Activated CD4-positive, alpha-beta T cell treated with anti-CD3 and anti-CD28 coated beads for 36 hours (primary cell): ENCODE measurements around the gene PPM1E. TPM values are rescaled to one million over a fixed set of nuclear protein-coding genes. Genes with fewer than 3 reads are reported as not detected.
A peak's percentile ranks its signal among the peaks of the same experiment; 100 is the strongest.
"Not testable (repeated sequence)": the region's sequence is repeated elsewhere in the genome, so short reads cannot be mapped to it uniquely, and the experiment has no call there.

Source experiments
- ATAC-seq: fragments of 200-7000 bp; cut with Tn5 transposase; one replicate; pipeline ENCODE4 v1.10.0; 2021; ENCODE audit warnings: mild to moderate bottlenecking, moderate library complexity
- CTCF ChIA-PET: fragments of 350-600 bp; sonication (Branson Sonifier 250); formaldehyde crosslinking; loops from one replicate; lab custom pipeline; 2021; ENCODE audit warnings: antibody characterized with exemption; lab: Charles Lee
- POLR2A ChIA-PET: fragments of 350-600 bp; sonication (Branson Sonifier 250); formaldehyde crosslinking; loops from one replicate; lab custom pipeline; 2021; ENCODE audit warnings: antibody characterized with exemption, inconsistent platforms; lab: Charles Lee
- DNase-seq: peaks from one replicate; pipeline ENCODE4 v3.0.0-alpha.2; 2020
- H3K27ac Mint-ChIP-seq: one replicate; pipeline ENCODE4 v1.8.0; 2021; ENCODE audit warnings: mixed read lengths
- H3K27me3 Mint-ChIP-seq: one replicate; pipeline ENCODE4 v1.8.0; 2021; ENCODE audit warnings: mixed read lengths
- H3K36me3 Mint-ChIP-seq: one replicate; pipeline ENCODE4 v1.8.0; 2021; ENCODE audit warnings: low read depth, mixed read lengths
- H3K4me1 Mint-ChIP-seq: one replicate; pipeline ENCODE4 v1.8.0; 2021; ENCODE audit warnings: mixed read lengths
- H3K4me3 Mint-ChIP-seq: one replicate; pipeline ENCODE4 v1.8.0; 2021; ENCODE audit warnings: mild to moderate bottlenecking, moderate library complexity, mixed read lengths
- H3K9me3 Mint-ChIP-seq: one replicate; pipeline ENCODE4 v1.8.0; 2021; ENCODE audit warnings: low read depth, mixed read lengths
- intact Hi-C, 2 experiments: fragments of 100-400 bp; cut with DNase I in 1 of 2; cut with micrococcal nuclease in 1 of 2; formaldehyde crosslinking; loops; one replicate each; pipeline versions ENCODE4 v1.14.2 to v1.15.1; 2022 to 2024; cut with DNase I, micrococcal nuclease
- total RNA-seq, 2 experiments: library from RNA; stranded (reverse); gene quantifications; one replicate each; pipeline ENCODE4 v1.2.3, GENCODE V29; 2021

PPM1E gene
- total RNA-seq, 2 experiments from 2014 or later = not detected

- H3K4me1 Mint-ChIP-seq, intact Hi-C loops, H3K9me3 Mint-ChIP-seq, H3K36me3 Mint-ChIP-seq, ATAC-seq, DNase-seq, H3K27ac Mint-ChIP-seq, H3K4me3 Mint-ChIP-seq: not testable (repeated sequence)
- CTCF ChIA-PET = interaction anchor here (0.6 to 1.0 kb wide), 4 partner anchors 13 to 1504 kb away, joined by 3 to 5 read pairs (median 3); no protein-coding TSS in a partner anchor
- peaks cover 11% of the 10 kb centered on the region for H3K27me3 Mint-ChIP-seq
- POLR2A ChIA-PET = interaction anchor here (0.6 kb wide), 1 partner anchor 12 kb away, joined by 4 read pairs; no protein-coding TSS in a partner anchor
Measured at GRCh38 chr17:58749627-58750026, 6.0 kb upstream of the PPM1E start.

- H3K36me3 Mint-ChIP-seq = no peaks in the 10 kb centered on the region
- CTCF ChIA-PET = interaction anchor here (0.9 kb wide), 1 partner anchor 121 kb away, joined by 3 read pairs; no protein-coding TSS in a partner anchor
- DNase-seq (no peak), ATAC-seq (no peak)
- H3K9me3 Mint-ChIP-seq = no peaks in the 10 kb centered on the region
- no peak overlapping the region for H3K4me3 Mint-ChIP-seq
- peaks cover 30% of the 10 kb centered on the region for H3K27me3 Mint-ChIP-seq
- intact Hi-C loops = no loop called here
- POLR2A ChIA-PET = no interaction called here
- peaks cover 9% of the 10 kb centered on the region for H3K4me1 Mint-ChIP-seq
- no peak overlapping the region for H3K27ac Mint-ChIP-seq
Measured at GRCh38 chr17:58753026-58753425, 2.6 kb upstream of the PPM1E start.

GRCh38 chr17:58755269-58755576, 431 bp upstream of the PPM1E start:
- Mint-ChIP-seq H3K27me3 (peaks cover 42% of the 10 kb centered on the region), H3K4me1 (peaks cover 9% of the 10 kb centered on the region), H3K36me3 (no peaks in the 10 kb centered on the region), H3K9me3 (no peaks in the 10 kb centered on the region), H3K4me3 (peak overlapping the region; percentile 66), H3K27ac (no peak overlapping the region)
- ChIA-PET CTCF (interaction anchor here (1.1 kb wide), 1 partner anchor 9 kb away, joined by 3 read pairs; no protein-coding TSS in a partner anchor), POLR2A (interaction anchor here (0.6 to 0.8 kb wide), 2 partner anchors 124 to 130 kb away, joined by 3 to 5 read pairs; no protein-coding TSS in a partner anchor)
- no peak for DNase-seq
- intact Hi-C loops = no loop called here
- ATAC-seq = peak; percentile 6

GRCh38 chr17:58756246-58757161, 850 bp downstream of the PPM1E start:
- Mint-ChIP-seq H3K36me3 (no peaks in the 10 kb centered on the region), H3K27ac (no peak overlapping the region), H3K4me1 (peaks cover 9% of the 10 kb centered on the region), H3K4me3 (peak overlapping the region; percentile 71), H3K9me3 (no peaks in the 10 kb centered on the region), H3K27me3 (peaks cover 49% of the 10 kb centered on the region)
- DNase-seq = peak; percentile 34
- peak; percentile 55 for ATAC-seq
- ChIA-PET POLR2A (interaction anchor here (1.7 kb wide), 1 partner anchor 126 kb away, joined by 5 read pairs; no protein-coding TSS in a partner anchor), CTCF (interaction anchor here (0.7 to 1.1 kb wide), 4 partner anchors 9 to 248 kb away, joined by 3 to 5 read pairs (median 4); no protein-coding TSS in a partner anchor)
- intact Hi-C loops = no loop called here

- DNase-seq (no peak), ATAC-seq (no peak)
- H3K27ac Mint-ChIP-seq = no peak overlapping the region
- no peaks in the 10 kb centered on the region for H3K9me3 Mint-ChIP-seq
- peaks cover 9% of the 10 kb centered on the region for H3K4me1 Mint-ChIP-seq
- no peaks in the 10 kb centered on the region for H3K36me3 Mint-ChIP-seq
- H3K27me3 Mint-ChIP-seq = peaks cover 52% of the 10 kb centered on the region
- intact Hi-C loops = no loop called here
- POLR2A ChIA-PET = interaction anchor here (1.7 kb wide), 1 partner anchor 126 kb away, joined by 5 read pairs; no protein-coding TSS in a partner anchor
- peak overlapping the region; percentile 71 for H3K4me3 Mint-ChIP-seq
- CTCF ChIA-PET = interaction anchor here (1.0 to 1.1 kb wide), 2 partner anchors 10 to 247 kb away, joined by 3 to 4 read pairs; no protein-coding TSS in a partner anchor
Measured at GRCh38 chr17:58757162-58757613, 1.5 kb downstream of the PPM1E start.

GRCh38 chr17:58758890-58759289, 3.2 kb downstream of the PPM1E start:
- CTCF ChIA-PET = no interaction called here
- DNase-seq (no peak), ATAC-seq (no peak)
- Mint-ChIP-seq H3K36me3 (no peaks in the 10 kb centered on the region), H3K27me3 (peaks cover 50% of the 10 kb centered on the region), H3K4me3 (no peak overlapping the region), H3K4me1 (peaks cover 9% of the 10 kb centered on the region), H3K27ac (no peak overlapping the region), H3K9me3 (no peaks in the 10 kb centered on the region)
- intact Hi-C loops = no loop called here
- POLR2A ChIA-PET = no interaction called here

GRCh38 chr17:58759522-58759921, 3.9 kb downstream of the PPM1E start:
- H3K36me3 Mint-ChIP-seq = no peaks in the 10 kb centered on the region
- intact Hi-C loops = no loop called here
- no peak for DNase-seq
- H3K27me3 Mint-ChIP-seq = peaks cover 51% of the 10 kb centered on the region
- H3K4me3 Mint-ChIP-seq = no peak overlapping the region
- H3K9me3 Mint-ChIP-seq = no peaks in the 10 kb centered on the region
- ChIA-PET POLR2A (no interaction called here), CTCF (no interaction called here)
- no peak overlapping the region for H3K27ac Mint-ChIP-seq
- no peak for ATAC-seq
- H3K4me1 Mint-ChIP-seq = peaks cover 9% of the 10 kb centered on the region

GRCh38 chr17:58760248-58760647, 4.6 kb downstream of the PPM1E start:
- peaks cover 46% of the 10 kb centered on the region for H3K27me3 Mint-ChIP-seq
- POLR2A ChIA-PET = no interaction called here
- H3K27ac Mint-ChIP-seq = no peak overlapping the region
- DNase-seq (no peak), ATAC-seq (no peak)
- H3K4me1 Mint-ChIP-seq = peaks cover 8% of the 10 kb centered on the region
- CTCF ChIA-PET = no interaction called here
- no peaks in the 10 kb centered on the region for H3K36me3 Mint-ChIP-seq
- intact Hi-C loops = no loop called here
- no peaks in the 10 kb centered on the region for H3K9me3 Mint-ChIP-seq
- no peak overlapping the region for H3K4me3 Mint-ChIP-seq

GRCh38 chr17:58763263-58763662, 7.6 kb downstream of the PPM1E start:
- intact Hi-C loops = no loop called here
- Mint-ChIP-seq H3K4me3 (no peak overlapping the region), H3K9me3 (no peaks in the 10 kb centered on the region), H3K27ac (no peak overlapping the region), H3K4me1 (no peaks in the 10 kb centered on the region), H3K36me3 (no peaks in the 10 kb centered on the region), H3K27me3 (peaks cover 33% of the 10 kb centered on the region)
- ChIA-PET POLR2A (no interaction called here), CTCF (no interaction called here)
- ATAC-seq (no peak), DNase-seq (no peak)

GRCh38 chr17:58764373-58764772, 8.7 kb downstream of the PPM1E start:
- intact Hi-C loops = no loop called here
- Mint-ChIP-seq H3K4me3 (no peak overlapping the region), H3K27me3 (peaks cover 25% of the 10 kb centered on the region), H3K27ac (no peak overlapping the region), H3K4me1 (no peaks in the 10 kb centered on the region), H3K9me3 (no peaks in the 10 kb centered on the region), H3K36me3 (no peaks in the 10 kb centered on the region)
- DNase-seq = no peak
- CTCF ChIA-PET = no interaction called here
- POLR2A ChIA-PET = no interaction called here
- no peak for ATAC-seq

GRCh38 chr17:58778482-58778881, 22.8 kb downstream of the PPM1E start:
- ATAC-seq, H3K9me3 Mint-ChIP-seq, H3K4me3 Mint-ChIP-seq, H3K4me1 Mint-ChIP-seq, H3K36me3 Mint-ChIP-seq, intact Hi-C loops, DNase-seq, H3K27ac Mint-ChIP-seq, H3K27me3 Mint-ChIP-seq: not testable (repeated sequence)
- CTCF ChIA-PET = interaction anchor here (1.2 kb wide), 1 partner anchor 17 kb away, joined by 4 read pairs; no protein-coding TSS in a partner anchor
- POLR2A ChIA-PET = interaction anchor here (0.6 kb wide), 1 partner anchor 90 kb away, joined by 4 read pairs; no protein-coding TSS in a partner anchor
